Neural crest cell (in vitro differentiated cells): ENCODE measurements around the gene AGGF1. TPM values are rescaled to one million over a fixed set of nuclear protein-coding genes. Genes with fewer than 3 reads are reported as not detected.

Experiments used
- DNase-seq: peaks from one replicate; pipeline ENCODE4 v3.0.0; 2021; ENCODE audit warnings: low read depth, mixed read lengths, low spot score
- H3K27ac Mint-ChIP-seq: one replicate; pipeline ENCODE4 v1.8.0; 2021; ENCODE audit warnings: mild to moderate bottlenecking, mixed read lengths; ENCODE audit not compliant: unreplicated experiment
- H3K27me3 Mint-ChIP-seq: 2 replicates; pipeline ENCODE4 v1.8.0; 2021; ENCODE audit warnings: low read depth, mild to moderate bottlenecking, mixed read lengths
- H3K36me3 Mint-ChIP-seq: 2 replicates; pipeline ENCODE4 v1.8.0; 2021; ENCODE audit warnings: low read depth, mild to moderate bottlenecking, mixed read lengths
- H3K4me1 Mint-ChIP-seq: 2 replicates; pipeline ENCODE4 v1.8.0; 2021; ENCODE audit warnings: mixed read lengths
- H3K4me3 Mint-ChIP-seq: one replicate; pipeline ENCODE4 v1.8.0; 2021; ENCODE audit warnings: mild to moderate bottlenecking, mixed read lengths
- H3K9me3 Mint-ChIP-seq: 2 replicates; pipeline ENCODE4 v1.8.0; 2021; ENCODE audit warnings: mixed read lengths
- total RNA-seq: library from RNA; stranded (reverse); gene quantifications from 2 replicates; pipeline ENCODE4 v1.2.1, GENCODE V29; 2021
- TF ChIP-seq, protein P1 (sequence below): fragments of 200-600 bp; sonication (generic); conservative IDR thresholded peaks from 2 replicates; pipeline ENCODE4 v1.5.0; 2021; ENCODE audit warnings: antibody characterized with exemption, mild to moderate bottlenecking

Gene AGGF1
- total RNA-seq, 1 donor from 2014 or later, result 26.9 TPM

DNA sequence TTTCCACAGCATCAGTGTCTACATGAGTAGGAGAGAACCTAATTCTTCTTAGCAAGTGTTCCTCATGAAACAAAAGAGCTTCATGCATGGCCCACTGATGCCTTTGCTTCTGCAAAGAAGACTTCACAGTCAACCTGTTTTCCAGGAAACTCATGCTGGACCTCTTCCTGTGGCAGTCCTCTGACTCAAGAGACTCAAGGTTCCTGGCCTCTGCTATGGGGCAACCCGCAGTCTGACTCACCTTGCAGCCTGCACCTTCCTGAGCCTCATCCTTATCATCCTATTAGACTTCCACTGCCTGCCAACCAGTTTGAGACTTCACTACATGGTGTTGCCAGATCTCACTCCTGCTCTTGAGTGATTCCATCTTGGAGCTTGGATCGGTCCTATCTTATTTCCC lies 17.6 kb upstream of the AGGF1 start:
- Mint-ChIP-seq H3K36me3 (no peaks in the 10 kb centered on the region), H3K4me3 (no peak overlapping the region), H3K9me3 (no peaks in the 10 kb centered on the region), H3K4me1 (no peaks in the 10 kb centered on the region), H3K27me3 (peaks cover 15% of the 10 kb centered on the region), H3K27ac (no peak overlapping the region)
- no peak for DNase-seq
- TF ChIP-seq, protein P1, sequence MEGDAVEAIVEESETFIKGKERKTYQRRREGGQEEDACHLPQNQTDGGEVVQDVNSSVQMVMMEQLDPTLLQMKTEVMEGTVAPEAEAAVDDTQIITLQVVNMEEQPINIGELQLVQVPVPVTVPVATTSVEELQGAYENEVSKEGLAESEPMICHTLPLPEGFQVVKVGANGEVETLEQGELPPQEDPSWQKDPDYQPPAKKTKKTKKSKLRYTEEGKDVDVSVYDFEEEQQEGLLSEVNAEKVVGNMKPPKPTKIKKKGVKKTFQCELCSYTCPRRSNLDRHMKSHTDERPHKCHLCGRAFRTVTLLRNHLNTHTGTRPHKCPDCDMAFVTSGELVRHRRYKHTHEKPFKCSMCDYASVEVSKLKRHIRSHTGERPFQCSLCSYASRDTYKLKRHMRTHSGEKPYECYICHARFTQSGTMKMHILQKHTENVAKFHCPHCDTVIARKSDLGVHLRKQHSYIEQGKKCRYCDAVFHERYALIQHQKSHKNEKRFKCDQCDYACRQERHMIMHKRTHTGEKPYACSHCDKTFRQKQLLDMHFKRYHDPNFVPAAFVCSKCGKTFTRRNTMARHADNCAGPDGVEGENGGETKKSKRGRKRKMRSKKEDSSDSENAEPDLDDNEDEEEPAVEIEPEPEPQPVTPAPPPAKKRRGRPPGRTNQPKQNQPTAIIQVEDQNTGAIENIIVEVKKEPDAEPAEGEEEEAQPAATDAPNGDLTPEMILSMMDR, result no peak

DNA sequence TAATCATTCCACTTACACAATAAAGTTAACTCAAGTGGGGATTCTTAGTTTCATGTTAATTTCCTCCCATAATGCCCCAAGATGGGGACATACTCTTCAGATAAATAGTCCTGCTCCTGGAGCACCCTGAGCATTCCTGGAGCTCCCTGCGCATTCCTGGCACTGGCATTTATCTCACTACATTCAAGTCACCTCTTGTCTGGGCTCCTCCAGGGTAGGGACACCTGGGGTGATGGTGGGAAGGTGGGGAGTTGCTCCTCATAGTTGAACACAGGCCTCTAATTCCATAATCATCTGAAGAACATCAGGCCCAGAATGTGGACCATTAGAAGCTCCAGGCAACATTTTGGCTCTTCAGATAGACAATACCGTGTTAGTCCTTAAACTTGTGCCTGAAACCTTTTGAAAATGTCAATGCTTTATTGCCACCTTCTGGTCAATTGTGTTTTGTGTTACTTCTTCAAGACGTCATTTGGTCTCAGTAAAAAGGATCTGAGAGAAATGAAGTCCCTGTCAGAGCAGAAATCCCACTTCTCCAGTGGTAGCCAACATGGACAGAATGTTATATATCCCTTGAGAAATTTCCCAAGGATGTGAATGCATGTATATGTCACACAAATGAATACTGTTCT lies 14.2 kb upstream of the AGGF1 start:
- Mint-ChIP-seq H3K4me3 (no peak overlapping the region), H3K27ac (no peak overlapping the region), H3K36me3 (no peaks in the 10 kb centered on the region), H3K4me1 (no peaks in the 10 kb centered on the region), H3K9me3 (no peaks in the 10 kb centered on the region), H3K27me3 (peaks cover 28% of the 10 kb centered on the region)
- TF ChIP-seq, protein P1, result peak; percentile 57
- no peak for DNase-seq

DNA sequence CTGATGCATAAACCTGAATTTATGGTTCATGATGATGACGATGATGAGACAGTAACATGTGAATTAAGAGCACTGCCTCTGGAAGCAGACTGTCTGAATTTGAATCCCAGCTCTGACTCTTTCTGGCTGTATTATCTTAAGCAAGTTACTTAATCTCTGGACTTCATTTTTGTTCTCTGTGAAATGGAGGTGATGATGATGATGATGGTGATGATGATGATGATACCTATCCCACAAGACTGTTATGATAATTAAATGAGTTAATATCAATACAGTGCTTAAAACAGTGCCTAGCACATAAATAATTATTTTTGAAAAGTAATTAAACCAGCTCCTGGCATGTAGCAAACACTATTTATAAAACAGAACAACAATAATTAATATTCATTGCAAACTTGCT lies 13.2 kb upstream of the AGGF1 start:
- Mint-ChIP-seq H3K27ac (no peak overlapping the region), H3K4me1 (no peaks in the 10 kb centered on the region), H3K36me3 (no peaks in the 10 kb centered on the region), H3K27me3 (peaks cover 25% of the 10 kb centered on the region), H3K4me3 (no peak overlapping the region), H3K9me3 (peaks cover 2% of the 10 kb centered on the region)
- no peak for DNase-seq
- TF ChIP-seq, protein P1, result no peak

DNA sequence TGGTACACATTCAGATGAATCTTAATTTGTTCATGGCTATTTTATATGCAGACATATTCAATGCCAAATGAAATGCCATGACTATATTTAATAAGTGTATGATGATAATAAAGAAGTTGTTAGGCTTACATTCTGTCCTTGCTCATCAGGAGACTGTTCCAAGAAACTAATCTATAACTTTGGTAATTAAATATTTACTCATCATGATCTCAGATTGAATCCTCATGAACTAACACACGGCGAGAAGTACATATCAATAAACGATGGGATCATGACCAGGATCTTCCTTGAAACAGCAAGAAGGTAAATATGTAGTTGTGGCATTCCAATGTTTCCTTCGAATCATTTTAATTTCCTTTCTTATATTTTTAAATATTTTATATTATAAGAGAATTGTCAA lies 12.5 kb upstream of the AGGF1 start:
- H3K27me3 Mint-ChIP-seq, result peaks cover 29% of the 10 kb centered on the region
- TF ChIP-seq, protein P1, result no peak
- DNase-seq, result no peak
- H3K36me3 Mint-ChIP-seq, result no peaks in the 10 kb centered on the region
- H3K27ac Mint-ChIP-seq, result no peak overlapping the region
- H3K9me3 Mint-ChIP-seq, result peaks cover 4% of the 10 kb centered on the region
- H3K4me1 Mint-ChIP-seq, result no peaks in the 10 kb centered on the region
- no peak overlapping the region for H3K4me3 Mint-ChIP-seq

DNA sequence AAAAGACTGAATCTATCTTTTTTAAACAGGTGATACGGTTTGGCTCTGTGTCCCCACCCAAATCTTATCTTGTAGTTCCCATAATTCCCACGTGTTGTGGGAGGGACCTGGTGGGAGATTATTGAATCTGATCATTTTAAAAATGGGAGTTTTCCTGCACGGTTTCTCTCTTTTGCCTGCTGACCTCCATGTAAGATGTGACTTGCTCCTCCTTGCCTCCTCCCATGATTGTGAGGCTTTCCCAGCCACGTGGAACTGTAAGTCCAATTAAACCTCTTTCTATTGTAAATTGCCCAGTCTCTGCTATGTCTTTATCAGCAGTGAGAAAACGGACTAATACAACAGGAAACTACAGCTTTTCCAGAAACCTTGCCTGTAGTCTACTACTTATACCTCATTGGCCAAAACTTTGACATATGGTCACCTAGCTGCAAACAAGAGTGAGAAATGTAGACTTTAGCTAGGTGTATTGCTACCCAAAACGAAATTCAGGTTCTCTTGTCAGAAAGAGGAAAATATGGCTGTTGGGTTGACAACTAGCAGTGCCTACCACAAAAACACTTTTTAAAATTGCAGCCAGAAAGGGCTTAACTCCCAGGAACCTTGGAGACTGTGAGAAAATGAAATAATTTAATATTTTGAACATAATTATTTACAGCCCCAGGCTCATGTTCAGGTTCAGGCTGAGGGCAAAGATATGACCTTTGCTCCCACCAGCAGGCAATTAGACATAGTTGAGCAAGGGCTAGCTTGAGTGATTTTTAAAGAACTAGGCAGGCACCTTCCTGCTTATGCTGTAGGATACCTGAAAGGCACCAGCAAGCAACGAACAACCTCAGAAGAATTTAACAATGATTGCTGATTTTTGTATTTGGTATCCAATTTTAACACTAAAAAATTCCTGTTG lies 7.4 kb upstream of the AGGF1 start:
- TF ChIP-seq, protein P1, result no peak
- Mint-ChIP-seq H3K9me3 (peaks cover 5% of the 10 kb centered on the region), H3K4me3 (no peak overlapping the region), H3K27ac (no peak overlapping the region), H3K36me3 (no peaks in the 10 kb centered on the region), H3K4me1 (no peaks in the 10 kb centered on the region), H3K27me3 (peaks cover 34% of the 10 kb centered on the region)
- DNase-seq, result no peak
